Gastroesophageal sphincter (tissue), 3 donors: ENCODE results near the gene MIPOL1.
A peak's percentile ranks its signal among the peaks of the same experiment; 100 is the strongest.

Experiments
- POLR2AphosphoS5 ChIP-seq: sonication (generic); formaldehyde crosslinking; IDR thresholded peaks from one replicate; pipeline ENCODE4 v1.6.1; 2017; ENCODE audit warnings: antibody characterized with exemption
- TF ChIP-seq, protein P1 (sequence below), 4 experiments: fragments of 200-600 bp in 2 of 4; fragments of 450-650 bp in 2 of 4; sonication (generic) in 1 of 4; IDR thresholded peaks; one replicate each; pipeline ENCODE4 v1.5.1; 2017 to 2019; ENCODE audit warnings: antibody characterized with exemption in 4 of 4, mild to moderate bottlenecking in 2 of 4, moderate library complexity in 2 of 4

DNA sequence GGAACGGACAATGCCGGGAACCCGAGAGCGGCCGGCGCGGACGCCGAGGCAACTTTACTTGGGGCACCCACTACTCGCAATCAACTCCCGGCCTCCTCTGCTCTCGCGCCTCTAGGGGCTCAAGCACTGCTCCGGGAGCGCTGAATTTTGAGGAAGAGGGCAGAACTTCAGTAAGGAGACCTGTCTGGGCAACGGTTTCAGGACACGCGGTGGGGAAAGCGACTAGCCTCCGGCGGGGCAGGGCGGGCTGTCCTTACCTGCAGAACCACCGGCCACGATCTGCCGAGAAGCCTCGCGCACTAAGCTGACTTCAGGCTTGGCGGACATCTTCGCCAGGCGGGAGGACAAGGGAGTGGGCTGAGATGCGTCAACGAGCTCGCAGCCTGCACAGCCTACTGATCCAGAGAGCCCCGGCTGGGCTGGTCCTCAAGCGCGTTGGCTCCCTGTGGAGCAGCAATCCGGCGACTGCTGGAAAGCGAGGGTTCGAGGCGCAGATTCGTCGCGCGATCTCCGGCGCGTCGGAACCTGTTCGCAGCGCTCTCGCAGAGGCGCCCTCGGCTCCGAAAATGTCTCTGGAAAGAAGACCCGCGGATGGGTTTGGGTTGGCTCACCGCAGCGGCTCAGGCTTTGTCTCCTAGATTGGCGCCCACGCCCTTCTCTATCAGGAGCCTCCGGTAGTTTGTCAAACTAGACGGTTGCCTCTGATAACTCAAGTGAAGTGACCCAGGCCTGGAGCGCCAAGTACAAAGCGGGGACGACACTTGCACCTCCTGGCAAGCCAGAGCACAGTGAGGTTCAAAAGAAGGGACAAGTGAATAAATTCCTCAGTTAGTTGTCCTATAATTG is 25.5 kb upstream of the MIPOL1 start, which contains the start of gene SLC25A21:
- TF ChIP-seq POLR2AphosphoS5 = peak; percentile 43
- TF ChIP-seq, protein P1, sequence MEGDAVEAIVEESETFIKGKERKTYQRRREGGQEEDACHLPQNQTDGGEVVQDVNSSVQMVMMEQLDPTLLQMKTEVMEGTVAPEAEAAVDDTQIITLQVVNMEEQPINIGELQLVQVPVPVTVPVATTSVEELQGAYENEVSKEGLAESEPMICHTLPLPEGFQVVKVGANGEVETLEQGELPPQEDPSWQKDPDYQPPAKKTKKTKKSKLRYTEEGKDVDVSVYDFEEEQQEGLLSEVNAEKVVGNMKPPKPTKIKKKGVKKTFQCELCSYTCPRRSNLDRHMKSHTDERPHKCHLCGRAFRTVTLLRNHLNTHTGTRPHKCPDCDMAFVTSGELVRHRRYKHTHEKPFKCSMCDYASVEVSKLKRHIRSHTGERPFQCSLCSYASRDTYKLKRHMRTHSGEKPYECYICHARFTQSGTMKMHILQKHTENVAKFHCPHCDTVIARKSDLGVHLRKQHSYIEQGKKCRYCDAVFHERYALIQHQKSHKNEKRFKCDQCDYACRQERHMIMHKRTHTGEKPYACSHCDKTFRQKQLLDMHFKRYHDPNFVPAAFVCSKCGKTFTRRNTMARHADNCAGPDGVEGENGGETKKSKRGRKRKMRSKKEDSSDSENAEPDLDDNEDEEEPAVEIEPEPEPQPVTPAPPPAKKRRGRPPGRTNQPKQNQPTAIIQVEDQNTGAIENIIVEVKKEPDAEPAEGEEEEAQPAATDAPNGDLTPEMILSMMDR (IDR thresholded peaks at IDR 0.05) = peak in 2 of 4 experiments; percentile 11 to 43
